MM.1S (cell line): Measurements from ENCODE around the gene MOB2.

Source experiments
- DNase-seq: peaks from one replicate; pipeline ENCODE4 v3.0.0-alpha.2; 2015
- H2AFZ ChIP-seq: fragments of 300-600 bp; sonication (generic); 2 replicates; pipeline ENCODE4 v1.6.0; 2016; ENCODE audit warnings: antibody characterized with exemption, low read length
- H3F3A ChIP-seq: fragments of 300-600 bp; sonication (generic); 2 replicates; pipeline ENCODE4 v1.6.1; 2016; ENCODE audit warnings: mild to moderate bottlenecking, antibody characterized with exemption, low read length, moderate library complexity, mixed read lengths; ENCODE audit not compliant: insufficient read depth
- H3K27ac ChIP-seq: fragments of 300-600 bp; sonication (generic); 2 replicates; pipeline ENCODE4 v1.5.1; 2016; ENCODE audit warnings: mild to moderate bottlenecking, low read length
- H3K27me3 ChIP-seq: fragments of 300-600 bp; sonication (generic); replicated peaks from 2 replicates; pipeline ENCODE4 v1.6.0; 2016; ENCODE audit warnings: low read length; ENCODE audit not compliant: insufficient read depth
- H3K36me3 ChIP-seq: fragments of 300-600 bp; sonication (generic); replicated peaks from 2 replicates; pipeline ENCODE4 v1.6.1; 2016; ENCODE audit warnings: mild to moderate bottlenecking, low read length, mixed read lengths; ENCODE audit not compliant: insufficient read depth
- H3K4me1 ChIP-seq: fragments of 300-600 bp; sonication (generic); 2 replicates; pipeline ENCODE4 v1.6.1; 2016; ENCODE audit warnings: low read length, mixed read lengths
- H3K4me2 ChIP-seq: fragments of 300-600 bp; sonication (generic); 2 replicates; pipeline ENCODE4 v1.6.0; 2016; ENCODE audit warnings: low read depth, low read length
- H3K4me3 ChIP-seq: fragments of 300-600 bp; sonication (generic); 2 replicates; pipeline ENCODE4 v1.5.1; 2016; ENCODE audit warnings: low read length, mixed read lengths
- H3K79me2 ChIP-seq: fragments of 300-600 bp; sonication (generic); 2 replicates; pipeline ENCODE4 v1.6.1; 2016; ENCODE audit warnings: mixed run types, low read length, mixed read lengths
- H3K9ac ChIP-seq: fragments of 300-600 bp; sonication (generic); 2 replicates; pipeline ENCODE4 v1.6.1; 2016; ENCODE audit warnings: low read length, mixed read lengths
- H3K9me2 ChIP-seq: fragments of 300-600 bp; sonication (generic); replicated peaks from 2 replicates; pipeline ENCODE4 v1.6.1; 2016; ENCODE audit warnings: mild to moderate bottlenecking, low read length, mixed read lengths; ENCODE audit not compliant: insufficient read depth
- H3K9me3 ChIP-seq: fragments of 300-600 bp; sonication (generic); replicated peaks from 2 replicates; pipeline ENCODE4 v1.6.1; 2016; ENCODE audit warnings: mild to moderate bottlenecking, low read length, mixed read lengths; ENCODE audit not compliant: insufficient read depth
- H4K20me1 ChIP-seq: fragments of 300-600 bp; sonication (generic); 2 replicates; pipeline ENCODE4 v1.6.1; 2016; ENCODE audit warnings: mild to moderate bottlenecking, low read length, moderate library complexity, mixed read lengths; ENCODE audit not compliant: insufficient read depth
- CTCF ChIP-seq: fragments of 300-600 bp; sonication (generic); IDR thresholded peaks from 2 replicates; pipeline ENCODE4 v1.5.1; 2016; ENCODE audit warnings: antibody characterized with exemption, low read length, mixed read lengths
- EZH2 ChIP-seq: fragments of 300-600 bp; sonication (generic); optimal IDR thresholded peaks from 2 replicates; pipeline ENCODE3; 2017; ENCODE audit warnings: low read depth, mild to moderate bottlenecking, antibody characterized with exemption, low read length, mixed read lengths
- EZH2phosphoT487 ChIP-seq: fragments of 300-600 bp; sonication (generic); IDR thresholded peaks from 2 replicates; pipeline ENCODE4 v1.6.1; 2018; ENCODE audit warnings: antibody characterized with exemption, low read length

The MOB2 gene

GRCh38 chr11:1501421-1502167 lies 15.0 kb upstream of the MOB2 start:
- no peak overlapping the region for H3K4me3 ChIP-seq
- no peak overlapping the region for H3K9ac ChIP-seq
- H3K27me3 ChIP-seq: no peaks in the 10 kb centered on the region
- no peak overlapping the region for H3K4me2 ChIP-seq
- H3K27ac ChIP-seq: no peak overlapping the region
- no peak overlapping the region for H2AFZ ChIP-seq
- no peaks in the 10 kb centered on the region for H3K9me2 ChIP-seq
- DNase-seq: no peak
- no peaks in the 10 kb centered on the region for H3K4me1 ChIP-seq
- H3K36me3 ChIP-seq: no peaks in the 10 kb centered on the region
- no peaks in the 10 kb centered on the region for H4K20me1 ChIP-seq
- no peaks in the 10 kb centered on the region for H3F3A ChIP-seq
- H3K79me2 ChIP-seq: peaks cover 31% of the 10 kb centered on the region; the same call in 1 of the 2 replicates
- H3K9me3 ChIP-seq: no peaks in the 10 kb centered on the region
- TF ChIP-seq CTCF: no peak
- TF ChIP-seq EZH2: no peak
- TF ChIP-seq EZH2phosphoT487: no peak

GRCh38 chr11:1500466-1501420 lies 14.2 kb upstream of the MOB2 start:
- Histone ChIP-seq H3F3A (no peaks in the 10 kb centered on the region), H3K4me1 (no peaks in the 10 kb centered on the region), H3K27me3 (no peaks in the 10 kb centered on the region), H3K79me2 (peaks cover 31% of the 10 kb centered on the region; the same call in 1 of the 2 replicates), H3K9ac (no peak overlapping the region), H3K27ac (no peak overlapping the region), H3K9me2 (no peaks in the 10 kb centered on the region), H2AFZ (no peak overlapping the region), H3K4me3 (no peak overlapping the region), H3K36me3 (no peaks in the 10 kb centered on the region), H4K20me1 (no peaks in the 10 kb centered on the region), H3K4me2 (no peak overlapping the region), H3K9me3 (no peaks in the 10 kb centered on the region)
- TF ChIP-seq CTCF (no peak), EZH2 (no peak), EZH2phosphoT487 (no peak)
- DNase-seq: no peak

GRCh38 chr11:1499899-1500298 lies 13.3 kb upstream of the MOB2 start:
- no peaks in the 10 kb centered on the region for H3K36me3 ChIP-seq
- H3K27ac ChIP-seq: no peak overlapping the region
- H3F3A ChIP-seq: no peaks in the 10 kb centered on the region
- DNase-seq: no peak
- H3K4me2 ChIP-seq: no peak overlapping the region
- no peak overlapping the region for H2AFZ ChIP-seq
- H3K9ac ChIP-seq: no peak overlapping the region
- peaks cover 30% of the 10 kb centered on the region; the same call in 1 of the 2 replicates for H3K79me2 ChIP-seq
- no peaks in the 10 kb centered on the region for H3K4me1 ChIP-seq
- no peak for TF ChIP-seq EZH2phosphoT487
- no peak for TF ChIP-seq EZH2
- no peak for TF ChIP-seq CTCF
- no peak overlapping the region for H3K4me3 ChIP-seq
- no peaks in the 10 kb centered on the region for H3K27me3 ChIP-seq
- H3K9me3 ChIP-seq: no peaks in the 10 kb centered on the region
- no peaks in the 10 kb centered on the region for H4K20me1 ChIP-seq
- no peaks in the 10 kb centered on the region for H3K9me2 ChIP-seq
